K562 (cell line): ENCODE data around the gene CDK14. TPM values are rescaled to one million over a fixed set of nuclear protein-coding genes. Genes with fewer than 3 reads are reported as not detected.

Experiments used
- ATAC-seq: fragments of 200-7000 bp; cut with Tn5 transposase; 3 replicates; pipeline ENCODE4 v1.9.1; 2020; ENCODE audit warnings: moderate library complexity
- BruUV-seq: library from RNA; stranded (reverse); fragments of 400-500 nt; replicated peaks from 2 replicates; lab custom pipeline; 2021; lab: Mats Ljungman, UMichigan
- CTCF ChIA-PET: fragments of 300-600 bp; formaldehyde crosslinking; extraction: SDS; loops from one replicate; lab custom pipeline; 2021; ENCODE audit warnings: low intra/inter-chr PET ratio; lab: Yijun Ruan, JAX
- POLR2A ChIA-PET: fragments of 300-600, 350-650 bp; sonication (Branson Sonifier 250); formaldehyde crosslinking; extraction: SDS; loops from one replicate; lab custom pipeline; 2021; ENCODE audit warnings: antibody characterized with exemption, inconsistent platforms; lab: Yijun Ruan, JAX
- DNase-seq, 4 experiments: peaks; one replicate each; pipeline versions ENCODE4 v3.0.0 to v3.0.0-alpha.2; 2011 to 2018; ENCODE audit warnings: low spot score in 3 of 4, mixed read lengths in 3 of 4; ENCODE audit errors: extremely low read depth in 1 of 4
- FAIRE-seq: peaks from 2 replicates; lab custom pipeline; 2011; peaks lifted over from hg19 to GRCh38; lab: Jason Lieb, UNC
- H2AFZ ChIP-seq: 2 replicates; pipeline ENCODE4 v1.6.0; 2011; ENCODE audit warnings: low read depth, low read length, control low read depth, inconsistent platforms
- H3K27ac ChIP-seq: fragments of 200-600 bp; 3 replicates; pipeline ENCODE4 v1.8.0; 2011; ENCODE audit warnings: low read depth, mild to moderate bottlenecking, control low read depth, inconsistent platforms, low read length, moderate library complexity, mixed read lengths; ENCODE audit errors: extremely low read depth
- H3K27me3 ChIP-seq, 2 experiments: fragments of 300-600 bp in 1 of 2; 2 replicates in 1 of 2; 3 replicates in 1 of 2; pipeline versions ENCODE4 v1.6.0 to v1.8.0; 2011; ENCODE audit warnings: inconsistent platforms in 2 of 2, low read length in 2 of 2, mild to moderate bottlenecking in 1 of 2, mixed read lengths in 1 of 2, moderate library complexity in 1 of 2; ENCODE audit not compliant: control insufficient read depth in 2 of 2, insufficient read depth in 2 of 2
- H3K36me3 ChIP-seq: fragments of 300-600 bp; 3 replicates; pipeline ENCODE4 v1.8.0; 2011; ENCODE audit warnings: mild to moderate bottlenecking, low read length, inconsistent platforms; ENCODE audit not compliant: control insufficient read depth, insufficient read depth
- H3K4me1 ChIP-seq, 2 experiments: fragments of 200-600 bp in 1 of 2; replicated peaks in 1 of 2; 2 replicates in 1 of 2; 3 replicates in 1 of 2; pipeline versions ENCODE4 v1.5.1 to v1.8.0; 2011; ENCODE audit warnings: inconsistent platforms in 2 of 2, low read length in 2 of 2, mild to moderate bottlenecking in 1 of 2, mixed read lengths in 1 of 2, moderate library complexity in 1 of 2; ENCODE audit not compliant: control insufficient read depth in 2 of 2, insufficient read depth in 2 of 2
- H3K4me2 ChIP-seq: 2 replicates; pipeline ENCODE4 v1.6.1; 2011; ENCODE audit warnings: low read length, control low read depth, inconsistent platforms, mixed read lengths; ENCODE audit not compliant: insufficient read depth
- H3K4me3 ChIP-seq: fragments of 200-600 bp; sonication (generic), shearing (Covaris generic); 2 replicates; pipeline ENCODE4 v1.5.1; 2016; ENCODE audit warnings: control low read depth, inconsistent platforms
- H3K79me2 ChIP-seq: fragments of 200-600 bp; 3 replicates; pipeline ENCODE4 v1.8.0; 2011; ENCODE audit warnings: low read length, inconsistent platforms; ENCODE audit not compliant: control insufficient read depth, insufficient read depth
- H3K9ac ChIP-seq, 2 experiments: 2 replicates each; pipeline versions ENCODE4 v1.6.0 to v1.6.1; 2011; ENCODE audit warnings: low read depth in 2 of 2, low read length in 2 of 2, control low read depth in 1 of 2, inconsistent platforms in 1 of 2, mild to moderate bottlenecking in 1 of 2, mixed read lengths in 1 of 2; ENCODE audit not compliant: insufficient read depth in 1 of 2
- H3K9me1 ChIP-seq: one replicate; pipeline ENCODE4 v1.6.0; 2011; ENCODE audit warnings: inconsistent platforms, mild to moderate bottlenecking, low read length, moderate library complexity; ENCODE audit not compliant: control insufficient read depth, insufficient read depth
- H3K9me3 ChIP-seq: replicated peaks from 2 replicates; pipeline ENCODE4 v1.5.1; 2011; ENCODE audit warnings: low read depth, low read length, inconsistent platforms; ENCODE audit not compliant: control insufficient read depth, insufficient read depth
- H4K20me1 ChIP-seq: replicated peaks from 2 replicates; pipeline ENCODE4 v1.6.1; 2011; ENCODE audit warnings: low read length, inconsistent platforms, mixed read lengths; ENCODE audit not compliant: control insufficient read depth, insufficient read depth
- GTF2E2 ChIP-seq: fragments of 200-800 bp; sonication (Bioruptor generic); IDR thresholded peaks from 2 replicates; pipeline ENCODE4 v1.6.1; 2016; ENCODE audit warnings: missing genetic modification characterization, missing compliant biosample characterization
- ZNF280B ChIP-seq: fragments of 250-450 bp; sonication (Bioruptor Pico); IDR thresholded peaks from 2 replicates; pipeline ENCODE4 v1.5.1; 2021; ENCODE audit warnings: mild to moderate bottlenecking
- ZNF449 ChIP-seq: fragments of 250-450 bp; sonication (Bioruptor Pico); IDR thresholded peaks from 2 replicates; pipeline ENCODE4 v1.8.0; 2022; ENCODE audit warnings: moderate library complexity, mild to moderate bottlenecking, inconsistent platforms
- ZNF511 ChIP-seq: sonication (generic); formaldehyde crosslinking; IDR thresholded peaks from 2 replicates; pipeline ENCODE4 v1.8.0; 2022; ENCODE audit warnings: mild to moderate bottlenecking, missing genetic modification reagents
- WGBS: fragments of 100-300 bp; shearing (Covaris generic); methylation state at CpG from one replicate; pipeline ENCODE4 v1.1.6; 2016; ENCODE audit warnings: low coverage, mixed read lengths; ENCODE audit not compliant: insufficient coverage; ENCODE audit errors: missing lambda C conversion rate; 5-methylcytosine and 5-hydroxymethylcytosine counted together
- in situ Hi-C: fragments of 300-500 bp; cut with MboI; formaldehyde crosslinking; loops from 4 replicates; pipeline ENCODE4 v1.15.0; 2018; ENCODE audit warnings: inconsistent platforms, mixed read lengths
- intact Hi-C: fragments of 100-400 bp; cut with micrococcal nuclease; formaldehyde crosslinking; loops from 2 replicates; pipeline ENCODE4 v1.14.2; 2022
- polyA plus RNA-seq, 8 experiments: library from polyadenylated mRNA; depleted of rRNA in 4 of 8; stranded (reverse) in 5 of 8; unstranded in 3 of 8; fragments of >200 nt; fragmentation: Nextera tagmentation in 2 of 8; fragmentation: Illumina TruSeq in 1 of 8; extraction: Ambion mirVana in 2 of 8; extraction: Trizol in 1 of 8; gene quantifications; 2 replicates each; pipeline versions ENCODE4 v1.2.1 to v1.2.3, GENCODE V29; 2011 to 2014; ENCODE audit warnings: inconsistent platforms in 1 of 8, missing spikeins in 1 of 8
- total RNA-seq, 7 experiments: library from RNA; depleted of rRNA in 6 of 7; stranded (reverse); fragments of >200 nt in 6 of 7; fragmentation: Illumina TruSeq in 2 of 7; extraction: Trizol in 2 of 7; gene quantifications; 2 replicates each; pipeline versions ENCODE4 v1.2.1 to v1.2.3, GENCODE V29; 2011 to 2021; ENCODE audit warnings: low replicate concordance in 1 of 7

The CDK14 gene
- total and polyA plus RNA-seq, 9 of the 15 experiments (the other 6 are each of a cell fraction or from before 2014, with no cell fraction given): 0.03 to 0.91 (median 0.16) TPM

GRCh38 chr7:90593205-90593604 lies 2.9 kb upstream of the CDK14 start (continued):
- no peak for TF ChIP-seq ZNF280B (CRISPR knock-in tag)

GRCh38 chr7:90594751-90595317 lies 1.3 kb upstream of the CDK14 start:
- H2AFZ ChIP-seq: no peak overlapping the region
- H3K9me1 ChIP-seq: no peaks in the 10 kb centered on the region
- no peak for FAIRE-seq
- no peak for TF ChIP-seq ZNF511 (CRISPR knock-in tag)
- TF ChIP-seq ZNF449: no peak
- TF ChIP-seq GTF2E2 (tag): no peak
- no peak for DNase-seq
- no peaks in the 10 kb centered on the region for H3K9me3 ChIP-seq
- H3K79me2 ChIP-seq: no peaks in the 10 kb centered on the region
- no peak overlapping the region for H3K9ac ChIP-seq
- no peak overlapping the region for H3K4me2 ChIP-seq
- CTCF ChIA-PET: no interaction called here
- intact Hi-C loops: no loop called here
- no peak overlapping the region for H3K27ac ChIP-seq
- POLR2A ChIA-PET: no interaction called here
- WGBS: 38% methylated on average over 11 of the region's 11 CpGs
- BruUV-seq: no TSS peak
- no peaks in the 10 kb centered on the region for H4K20me1 ChIP-seq
- H3K4me1 ChIP-seq: peaks cover 0 to 16% of the 10 kb centered on the region in 2 experiments; a peak in 2 of 5 replicates
- H3K4me3 ChIP-seq: no peak overlapping the region
- peaks cover 7 to 14% of the 10 kb centered on the region in 2 experiments; a peak in 3 of 5 replicates for H3K27me3 ChIP-seq
- in situ Hi-C loops: no loop called here
- H3K36me3 ChIP-seq: no peaks in the 10 kb centered on the region
- ATAC-seq: no peak
